ENCODE measurements around the gene DCTN5. TPM values are rescaled to one million over a fixed set of nuclear protein-coding genes. Genes with fewer than 3 reads are reported as not detected.
A peak's percentile ranks its signal among the peaks of the same experiment; 100 is the strongest.

The DCTN5 gene
- total and polyA plus RNA-seq, 2 of the 13 experiments (the other 11 are each of a cell fraction or from before 2014, with no cell fraction given) = 105 to 207 TPM

DNA sequence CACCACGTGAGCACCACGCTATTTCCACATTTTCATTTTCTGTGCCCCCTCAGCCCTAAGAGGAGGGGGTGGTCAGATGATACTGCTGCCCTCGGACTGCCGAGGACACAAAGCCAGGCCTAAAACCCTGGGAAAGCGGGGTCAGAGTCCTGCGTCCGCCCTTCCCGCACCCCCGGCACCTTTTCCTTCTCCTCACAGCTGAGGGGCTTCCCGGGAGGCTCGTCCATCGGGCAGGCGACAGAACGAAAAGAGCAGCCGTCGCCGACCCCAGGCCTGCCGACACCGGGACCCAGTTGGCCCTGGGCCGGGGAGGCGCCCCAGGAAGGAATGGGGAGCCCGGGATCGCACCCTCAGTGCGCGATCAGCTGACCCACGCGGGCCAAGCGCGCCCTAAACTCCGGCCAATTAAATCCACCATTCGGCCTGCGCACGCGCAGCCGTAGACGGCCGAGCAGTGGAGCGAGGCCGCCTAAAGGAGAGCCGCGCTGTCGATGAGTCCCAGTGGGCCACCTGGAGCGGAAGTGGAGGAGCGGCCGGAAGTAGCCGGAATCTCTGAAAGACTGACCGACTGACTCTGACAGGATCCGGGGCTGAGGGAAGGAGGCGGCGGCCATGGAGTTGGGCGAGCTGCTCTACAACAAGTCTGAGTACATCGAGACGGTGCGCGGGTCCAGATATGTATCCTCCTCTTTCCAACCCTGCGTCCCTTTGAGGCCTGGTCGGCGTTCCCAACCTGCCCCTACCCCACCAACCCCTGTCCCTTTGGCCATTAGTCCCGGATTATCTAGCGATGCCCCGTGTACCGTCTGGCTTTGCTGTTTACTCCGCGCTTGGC is at the start of gene DCTN5, which contains the start of gene PALB2 (continued):
- TF ChIP-seq, protein P1, sequence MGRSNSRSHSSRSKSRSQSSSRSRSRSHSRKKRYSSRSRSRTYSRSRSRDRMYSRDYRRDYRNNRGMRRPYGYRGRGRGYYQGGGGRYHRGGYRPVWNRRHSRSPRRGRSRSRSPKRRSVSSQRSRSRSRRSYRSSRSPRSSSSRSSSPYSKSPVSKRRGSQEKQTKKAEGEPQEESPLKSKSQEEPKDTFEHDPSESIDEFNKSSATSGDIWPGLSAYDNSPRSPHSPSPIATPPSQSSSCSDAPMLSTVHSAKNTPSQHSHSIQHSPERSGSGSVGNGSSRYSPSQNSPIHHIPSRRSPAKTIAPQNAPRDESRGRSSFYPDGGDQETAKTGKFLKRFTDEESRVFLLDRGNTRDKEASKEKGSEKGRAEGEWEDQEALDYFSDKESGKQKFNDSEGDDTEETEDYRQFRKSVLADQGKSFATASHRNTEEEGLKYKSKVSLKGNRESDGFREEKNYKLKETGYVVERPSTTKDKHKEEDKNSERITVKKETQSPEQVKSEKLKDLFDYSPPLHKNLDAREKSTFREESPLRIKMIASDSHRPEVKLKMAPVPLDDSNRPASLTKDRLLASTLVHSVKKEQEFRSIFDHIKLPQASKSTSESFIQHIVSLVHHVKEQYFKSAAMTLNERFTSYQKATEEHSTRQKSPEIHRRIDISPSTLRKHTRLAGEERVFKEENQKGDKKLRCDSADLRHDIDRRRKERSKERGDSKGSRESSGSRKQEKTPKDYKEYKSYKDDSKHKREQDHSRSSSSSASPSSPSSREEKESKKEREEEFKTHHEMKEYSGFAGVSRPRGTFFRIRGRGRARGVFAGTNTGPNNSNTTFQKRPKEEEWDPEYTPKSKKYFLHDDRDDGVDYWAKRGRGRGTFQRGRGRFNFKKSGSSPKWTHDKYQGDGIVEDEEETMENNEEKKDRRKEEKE (IDR thresholded peaks at IDR 0.05) = no peak
- peak; percentile 91 for TF ChIP-seq ZFP36L1 (CRISPR knock-in tag; IDR thresholded peaks at IDR 0.05)
- TF ChIP-seq, protein P2, sequence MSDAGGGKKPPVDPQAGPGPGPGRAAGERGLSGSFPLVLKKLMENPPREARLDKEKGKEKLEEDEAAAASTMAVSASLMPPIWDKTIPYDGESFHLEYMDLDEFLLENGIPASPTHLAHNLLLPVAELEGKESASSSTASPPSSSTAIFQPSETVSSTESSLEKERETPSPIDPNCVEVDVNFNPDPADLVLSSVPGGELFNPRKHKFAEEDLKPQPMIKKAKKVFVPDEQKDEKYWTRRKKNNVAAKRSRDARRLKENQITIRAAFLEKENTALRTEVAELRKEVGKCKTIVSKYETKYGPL (CRISPR knock-in tag; IDR thresholded peaks at IDR 0.05) = peak; percentile 58; the same call in 1 of the 2 replicates
- peak; percentile 99 for TF ChIP-seq ZNF713 (CRISPR knock-in tag; IDR thresholded peaks at IDR 0.05)
- no peak; the same call in 1 of the 2 replicates for TF ChIP-seq ZNF17 (CRISPR knock-in tag; IDR thresholded peaks at IDR 0.05)
- TF ChIP-seq, protein P3, sequence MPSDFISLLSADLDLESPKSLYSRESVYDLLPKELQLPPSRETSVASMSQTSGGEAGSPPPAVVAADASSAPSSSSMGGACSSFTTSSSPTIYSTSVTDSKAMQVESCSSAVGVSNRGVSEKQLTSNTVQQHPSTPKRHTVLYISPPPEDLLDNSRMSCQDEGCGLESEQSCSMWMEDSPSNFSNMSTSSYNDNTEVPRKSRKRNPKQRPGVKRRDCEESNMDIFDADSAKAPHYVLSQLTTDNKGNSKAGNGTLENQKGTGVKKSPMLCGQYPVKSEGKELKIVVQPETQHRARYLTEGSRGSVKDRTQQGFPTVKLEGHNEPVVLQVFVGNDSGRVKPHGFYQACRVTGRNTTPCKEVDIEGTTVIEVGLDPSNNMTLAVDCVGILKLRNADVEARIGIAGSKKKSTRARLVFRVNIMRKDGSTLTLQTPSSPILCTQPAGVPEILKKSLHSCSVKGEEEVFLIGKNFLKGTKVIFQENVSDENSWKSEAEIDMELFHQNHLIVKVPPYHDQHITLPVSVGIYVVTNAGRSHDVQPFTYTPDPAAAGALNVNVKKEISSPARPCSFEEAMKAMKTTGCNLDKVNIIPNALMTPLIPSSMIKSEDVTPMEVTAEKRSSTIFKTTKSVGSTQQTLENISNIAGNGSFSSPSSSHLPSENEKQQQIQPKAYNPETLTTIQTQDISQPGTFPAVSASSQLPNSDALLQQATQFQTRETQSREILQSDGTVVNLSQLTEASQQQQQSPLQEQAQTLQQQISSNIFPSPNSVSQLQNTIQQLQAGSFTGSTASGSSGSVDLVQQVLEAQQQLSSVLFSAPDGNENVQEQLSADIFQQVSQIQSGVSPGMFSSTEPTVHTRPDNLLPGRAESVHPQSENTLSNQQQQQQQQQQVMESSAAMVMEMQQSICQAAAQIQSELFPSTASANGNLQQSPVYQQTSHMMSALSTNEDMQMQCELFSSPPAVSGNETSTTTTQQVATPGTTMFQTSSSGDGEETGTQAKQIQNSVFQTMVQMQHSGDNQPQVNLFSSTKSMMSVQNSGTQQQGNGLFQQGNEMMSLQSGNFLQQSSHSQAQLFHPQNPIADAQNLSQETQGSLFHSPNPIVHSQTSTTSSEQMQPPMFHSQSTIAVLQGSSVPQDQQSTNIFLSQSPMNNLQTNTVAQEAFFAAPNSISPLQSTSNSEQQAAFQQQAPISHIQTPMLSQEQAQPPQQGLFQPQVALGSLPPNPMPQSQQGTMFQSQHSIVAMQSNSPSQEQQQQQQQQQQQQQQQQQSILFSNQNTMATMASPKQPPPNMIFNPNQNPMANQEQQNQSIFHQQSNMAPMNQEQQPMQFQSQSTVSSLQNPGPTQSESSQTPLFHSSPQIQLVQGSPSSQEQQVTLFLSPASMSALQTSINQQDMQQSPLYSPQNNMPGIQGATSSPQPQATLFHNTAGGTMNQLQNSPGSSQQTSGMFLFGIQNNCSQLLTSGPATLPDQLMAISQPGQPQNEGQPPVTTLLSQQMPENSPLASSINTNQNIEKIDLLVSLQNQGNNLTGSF (CRISPR knock-in tag; IDR thresholded peaks at IDR 0.05) = peak; percentile 98
- TF ChIP-seq KLF16 (CRISPR knock-in tag; IDR thresholded peaks at IDR 0.05) = peak; percentile 85 to 97
- TF ChIP-seq ZZZ3 (CRISPR knock-in tag; IDR thresholded peaks at IDR 0.05; ENCODE audit: borderline replicate concordance) = peak; percentile 96
- TF ChIP-seq TOE1 (CRISPR knock-in tag; IDR thresholded peaks at IDR 0.05) = peak; percentile 31; the same call in 1 of the 2 replicates
- TF ChIP-seq, protein P4, sequence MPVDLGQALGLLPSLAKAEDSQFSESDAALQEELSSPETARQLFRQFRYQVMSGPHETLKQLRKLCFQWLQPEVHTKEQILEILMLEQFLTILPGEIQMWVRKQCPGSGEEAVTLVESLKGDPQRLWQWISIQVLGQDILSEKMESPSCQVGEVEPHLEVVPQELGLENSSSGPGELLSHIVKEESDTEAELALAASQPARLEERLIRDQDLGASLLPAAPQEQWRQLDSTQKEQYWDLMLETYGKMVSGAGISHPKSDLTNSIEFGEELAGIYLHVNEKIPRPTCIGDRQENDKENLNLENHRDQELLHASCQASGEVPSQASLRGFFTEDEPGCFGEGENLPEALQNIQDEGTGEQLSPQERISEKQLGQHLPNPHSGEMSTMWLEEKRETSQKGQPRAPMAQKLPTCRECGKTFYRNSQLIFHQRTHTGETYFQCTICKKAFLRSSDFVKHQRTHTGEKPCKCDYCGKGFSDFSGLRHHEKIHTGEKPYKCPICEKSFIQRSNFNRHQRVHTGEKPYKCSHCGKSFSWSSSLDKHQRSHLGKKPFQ (CRISPR knock-in tag; IDR thresholded peaks at IDR 0.05; ENCODE audit: insufficient replicate concordance) = no peak
- no peak for TF ChIP-seq ZNF282 (IDR thresholded peaks at IDR 0.05; ENCODE audit: partially characterized antibody)
- TF ChIP-seq MEIS2 (CRISPR knock-in tag; IDR thresholded peaks at IDR 0.05) = peak; percentile 90
- TF ChIP-seq REL (CRISPR knock-in tag; conservative IDR thresholded peaks at IDR 0.05) = peak; percentile 94; the same call in 1 of the 2 replicates
- peak; percentile 94 for TF ChIP-seq MIXL1 (CRISPR knock-in tag; IDR thresholded peaks at IDR 0.05)
- 0 out of 2 replicates have a peak, but pooled peaks have one; percentile 73 for TF ChIP-seq ZC3H13 (CRISPR knock-in tag; IDR thresholded peaks at IDR 0.05)
- TF ChIP-seq SIX1 (CRISPR knock-in tag; IDR thresholded peaks at IDR 0.05; ENCODE audit: borderline replicate concordance) = peak; percentile 28; the same call in 1 of the 2 replicates
